Mononuclear cell (primary cell): ENCODE data around the gene TLR3. TPM values are rescaled to one million over a fixed set of nuclear protein-coding genes. Genes with fewer than 3 reads are reported as not detected.

Experiments used
- H3K27me3 ChIP-seq: 2 replicates; pipeline ENCODE4 v1.6.0; 2011; ENCODE audit warnings: low read length, control low read depth; ENCODE audit not compliant: insufficient read depth
- H3K4me1 ChIP-seq: 2 replicates; pipeline ENCODE4 v1.5.1; 2011; ENCODE audit warnings: mild to moderate bottlenecking, low read length, control low read depth; ENCODE audit not compliant: insufficient read depth
- H3K4me3 ChIP-seq: 2 replicates; pipeline ENCODE4 v1.5.1; 2011; ENCODE audit warnings: mild to moderate bottlenecking, low read length, moderate library complexity
- H3K9me3 ChIP-seq: 2 replicates; pipeline ENCODE4 v1.5.1; 2011; ENCODE audit warnings: low read depth, mild to moderate bottlenecking, control low read depth, low read length
- total RNA-seq: library from RNA; depleted of rRNA; stranded (reverse); fragments of >200 nt; gene quantifications from one replicate; pipeline ENCODE4 v1.2.3, GENCODE V29; 2012

The TLR3 gene
- total RNA-seq, 1 donor = 0.63 TPM

- Histone ChIP-seq H3K27me3 (no peaks in the 10 kb centered on the region), H3K4me3 (no peak overlapping the region), H3K4me1 (no peaks in the 10 kb centered on the region), H3K9me3 (no peaks in the 10 kb centered on the region)
These were observed 10.2 kb downstream of the TLR3 start for GRCh38 chr4:186078981-186079638.

GRCh38 chr4:186079694-186080093, 10.7 kb downstream of the TLR3 start:
- H3K4me3 ChIP-seq = no peak overlapping the region

GRCh38 chr4:186081202-186081807, 12.3 kb downstream of the TLR3 start:
- H3K27me3 ChIP-seq = no peaks in the 10 kb centered on the region
- H3K4me1 ChIP-seq = no peaks in the 10 kb centered on the region
- no peak overlapping the region for H3K4me3 ChIP-seq
- H3K9me3 ChIP-seq = no peaks in the 10 kb centered on the region

More at GRCh38 chr4:186079694-186080093, 10.7 kb downstream of the TLR3 start:
- Histone ChIP-seq H3K4me1 (no peaks in the 10 kb centered on the region), H3K9me3 (no peaks in the 10 kb centered on the region), H3K27me3 (no peaks in the 10 kb centered on the region)

- no peak overlapping the region for H3K4me3 ChIP-seq
- no peaks in the 10 kb centered on the region for H3K27me3 ChIP-seq
- no peaks in the 10 kb centered on the region for H3K4me1 ChIP-seq
- H3K9me3 ChIP-seq = no peaks in the 10 kb centered on the region
These were observed 13.3 kb downstream of the TLR3 start for GRCh38 chr4:186082221-186082620.

- Histone ChIP-seq H3K4me3 (no peak overlapping the region), H3K27me3 (no peaks in the 10 kb centered on the region), H3K9me3 (no peaks in the 10 kb centered on the region), H3K4me1 (no peaks in the 10 kb centered on the region)
These were observed 19.6 kb downstream of the TLR3 start for GRCh38 chr4:186088523-186088922.

GRCh38 chr4:186092296-186092695, 23.3 kb downstream of the TLR3 start:
- Histone ChIP-seq H3K9me3 (no peaks in the 10 kb centered on the region), H3K4me3 (no peak overlapping the region), H3K4me1 (no peaks in the 10 kb centered on the region), H3K27me3 (no peaks in the 10 kb centered on the region)

GRCh38 chr4:186095406-186095805, 26.4 kb downstream of the TLR3 start:
- no peaks in the 10 kb centered on the region for H3K9me3 ChIP-seq
- H3K4me1 ChIP-seq = no peaks in the 10 kb centered on the region
- no peaks in the 10 kb centered on the region for H3K27me3 ChIP-seq

GRCh38 chr4:186096681-186097165, 27.8 kb downstream of the TLR3 start:
- H3K4me1 ChIP-seq = no peaks in the 10 kb centered on the region
- H3K9me3 ChIP-seq = no peaks in the 10 kb centered on the region
- no peak overlapping the region for H3K4me3 ChIP-seq
- no peaks in the 10 kb centered on the region for H3K27me3 ChIP-seq

More at GRCh38 chr4:186095406-186095805, 26.4 kb downstream of the TLR3 start:
- H3K4me3 ChIP-seq = no peak overlapping the region

GRCh38 chr4:186097386-186097785, 28.4 kb downstream of the TLR3 start:
- Histone ChIP-seq H3K9me3 (no peaks in the 10 kb centered on the region), H3K4me1 (no peaks in the 10 kb centered on the region), H3K27me3 (no peaks in the 10 kb centered on the region), H3K4me3 (no peak overlapping the region)

GRCh38 chr4:186102931-186103330, 34.0 kb downstream of the TLR3 start:
- H3K4me3 ChIP-seq = no peak overlapping the region

GRCh38 chr4:186104114-186104889, 35.3 kb downstream of the TLR3 start, which contains the start of gene FAM149A:
FAM149A (plus strand) TSS chr4:186104704.
- Histone ChIP-seq H3K27me3 (peaks cover 57% of the 10 kb centered on the region), H3K4me3 (peak within 1 kb of the TSS; percentile 8), H3K9me3 (no peaks in the 10 kb centered on the region), H3K4me1 (peaks cover 5% of the 10 kb centered on the region)

More at GRCh38 chr4:186102931-186103330, 34.0 kb downstream of the TLR3 start:
- peaks cover 48% of the 10 kb centered on the region for H3K27me3 ChIP-seq
- H3K9me3 ChIP-seq = no peaks in the 10 kb centered on the region
- H3K4me1 ChIP-seq = peaks cover 5% of the 10 kb centered on the region

GRCh38 chr4:186104890-186105646, 36.1 kb downstream of the TLR3 start:
- H3K4me3 ChIP-seq = peak overlapping the region; percentile 8
- H3K9me3 ChIP-seq = no peaks in the 10 kb centered on the region
- H3K27me3 ChIP-seq = peaks cover 63% of the 10 kb centered on the region
- H3K4me1 ChIP-seq = peaks cover 5% of the 10 kb centered on the region

GRCh38 chr4:186105647-186106321, 36.8 kb downstream of the TLR3 start:
- peaks cover 5% of the 10 kb centered on the region for H3K4me1 ChIP-seq
- H3K4me3 ChIP-seq = no peak overlapping the region
- H3K9me3 ChIP-seq = no peaks in the 10 kb centered on the region
- H3K27me3 ChIP-seq = peaks cover 63% of the 10 kb centered on the region

- no peaks in the 10 kb centered on the region for H3K9me3 ChIP-seq
- peaks cover 5% of the 10 kb centered on the region for H3K4me1 ChIP-seq
- H3K4me3 ChIP-seq = no peak overlapping the region
- peaks cover 58% of the 10 kb centered on the region for H3K27me3 ChIP-seq
These were observed 39.0 kb downstream of the TLR3 start for GRCh38 chr4:186107947-186108346.
